HL-60/S4 (cell line): ENCODE measurements around the gene ITIH3.
"Not testable (repeated sequence)": the region's sequence is repeated elsewhere in the genome, so short reads cannot be mapped to it uniquely, and the experiment has no call there.

Experiments
- in situ Hi-C: fragments of 300-500 bp; cut with MboI; formaldehyde crosslinking; loops from 2 replicates; pipeline ENCODE4 v1.14.3; 2022; ENCODE audit warnings: low sequenced_read_pairs

Gene ITIH3, protein sequence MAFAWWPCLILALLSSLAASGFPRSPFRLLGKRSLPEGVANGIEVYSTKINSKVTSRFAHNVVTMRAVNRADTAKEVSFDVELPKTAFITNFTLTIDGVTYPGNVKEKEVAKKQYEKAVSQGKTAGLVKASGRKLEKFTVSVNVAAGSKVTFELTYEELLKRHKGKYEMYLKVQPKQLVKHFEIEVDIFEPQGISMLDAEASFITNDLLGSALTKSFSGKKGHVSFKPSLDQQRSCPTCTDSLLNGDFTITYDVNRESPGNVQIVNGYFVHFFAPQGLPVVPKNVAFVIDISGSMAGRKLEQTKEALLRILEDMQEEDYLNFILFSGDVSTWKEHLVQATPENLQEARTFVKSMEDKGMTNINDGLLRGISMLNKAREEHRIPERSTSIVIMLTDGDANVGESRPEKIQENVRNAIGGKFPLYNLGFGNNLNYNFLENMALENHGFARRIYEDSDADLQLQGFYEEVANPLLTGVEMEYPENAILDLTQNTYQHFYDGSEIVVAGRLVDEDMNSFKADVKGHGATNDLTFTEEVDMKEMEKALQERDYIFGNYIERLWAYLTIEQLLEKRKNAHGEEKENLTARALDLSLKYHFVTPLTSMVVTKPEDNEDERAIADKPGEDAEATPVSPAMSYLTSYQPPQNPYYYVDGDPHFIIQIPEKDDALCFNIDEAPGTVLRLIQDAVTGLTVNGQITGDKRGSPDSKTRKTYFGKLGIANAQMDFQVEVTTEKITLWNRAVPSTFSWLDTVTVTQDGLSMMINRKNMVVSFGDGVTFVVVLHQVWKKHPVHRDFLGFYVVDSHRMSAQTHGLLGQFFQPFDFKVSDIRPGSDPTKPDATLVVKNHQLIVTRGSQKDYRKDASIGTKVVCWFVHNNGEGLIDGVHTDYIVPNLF

DNA sequence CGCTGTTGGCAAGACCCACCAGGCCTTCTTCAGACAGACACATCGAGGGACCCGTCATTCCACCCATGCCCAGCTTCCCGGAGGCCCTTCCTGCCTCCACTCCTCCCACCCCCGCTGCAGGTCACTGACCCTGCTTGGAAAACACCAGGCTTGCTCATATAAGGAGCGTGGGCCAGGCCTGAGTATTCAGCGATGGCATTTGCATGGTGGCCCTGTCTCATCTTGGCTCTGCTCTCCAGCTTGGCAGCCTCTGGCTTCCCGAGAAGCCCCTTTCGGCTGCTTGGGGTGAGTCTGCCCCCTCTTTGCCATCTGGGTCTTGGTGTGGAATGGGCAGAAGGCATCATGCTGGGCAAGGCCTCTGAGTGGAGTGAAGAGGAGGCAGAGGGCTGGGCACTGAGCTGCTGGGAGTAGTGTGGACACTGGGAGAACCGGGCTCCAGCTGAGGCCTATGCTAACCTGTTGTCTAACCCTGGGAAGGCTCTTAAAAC is at the start of gene ITIH3:
ITIH3 (plus strand) TSS at position 185 of the 488 bp plus-strand sequence; CDS start at position 193, 8 bp downstream.
- in situ Hi-C loops, result no loop called here

DNA sequence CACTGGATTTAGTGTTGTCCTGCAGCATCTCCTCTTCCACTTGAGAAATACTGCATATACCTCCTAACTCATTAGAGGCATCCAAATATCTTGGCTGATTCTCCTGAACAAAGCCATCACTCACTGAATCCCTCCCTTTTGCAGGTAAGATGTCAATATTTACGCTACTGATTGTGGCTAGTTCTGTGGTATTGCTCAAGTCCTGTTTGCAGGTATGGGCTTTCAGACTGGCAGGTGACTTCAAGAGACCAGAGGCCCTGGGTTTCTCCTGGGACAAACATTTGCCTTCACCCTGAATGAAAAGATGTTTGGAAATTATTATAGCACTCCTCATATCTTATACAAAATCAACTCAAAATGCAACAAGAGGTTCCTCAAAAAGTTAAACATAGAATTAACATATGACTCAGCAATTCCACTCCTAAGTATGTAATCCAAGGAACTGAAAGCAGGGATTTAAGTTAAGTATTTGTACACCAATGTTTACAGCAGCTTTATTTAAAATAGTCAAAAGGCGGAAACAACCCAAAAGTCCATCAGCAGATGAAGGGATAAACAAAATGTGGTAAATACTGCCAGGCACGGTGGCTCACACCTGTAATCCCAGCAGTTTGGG is 42.4 kb upstream of the ITIH3 start:
- in situ Hi-C loops, result no loop called here

DNA sequence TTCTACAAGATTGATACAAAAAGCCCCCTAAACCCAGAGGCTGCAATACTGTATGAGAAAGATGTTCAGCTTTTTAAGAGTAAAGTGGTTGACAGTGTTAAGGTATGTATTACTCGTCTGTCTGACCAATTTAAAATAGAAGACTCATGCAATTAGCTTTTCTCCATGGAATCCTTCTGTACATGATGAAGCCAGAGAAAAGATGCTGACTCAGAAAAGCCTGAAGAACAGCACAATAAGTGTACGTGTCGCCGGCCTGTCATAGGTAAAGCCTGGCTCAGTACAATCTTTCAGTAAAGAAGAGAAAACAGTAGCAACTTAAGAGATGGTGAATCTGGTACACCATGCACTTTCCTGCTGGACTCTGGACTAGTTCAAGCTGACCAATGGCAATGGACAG is 40.2 kb upstream of the ITIH3 start:
- in situ Hi-C loops, result no loop called here

DNA sequence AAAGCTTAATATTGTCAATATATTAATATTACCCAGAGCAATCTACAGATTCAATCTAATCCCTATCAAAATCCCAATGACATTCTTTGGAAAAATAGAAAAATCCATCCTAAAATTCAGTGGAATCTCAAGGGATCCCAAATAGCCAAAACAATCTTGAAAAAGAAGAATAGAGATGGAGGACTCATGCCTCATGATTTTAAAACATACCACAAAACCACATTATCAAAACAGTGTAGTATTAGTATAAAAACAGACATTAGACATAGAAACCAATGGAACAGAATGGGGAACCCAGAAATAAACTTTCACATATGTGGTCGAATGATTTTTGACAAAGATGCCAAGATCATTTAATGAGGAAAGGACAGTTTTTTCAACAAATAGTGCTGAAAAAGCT is 38.5 kb upstream of the ITIH3 start:
- in situ Hi-C loops, result no loop called here

DNA sequence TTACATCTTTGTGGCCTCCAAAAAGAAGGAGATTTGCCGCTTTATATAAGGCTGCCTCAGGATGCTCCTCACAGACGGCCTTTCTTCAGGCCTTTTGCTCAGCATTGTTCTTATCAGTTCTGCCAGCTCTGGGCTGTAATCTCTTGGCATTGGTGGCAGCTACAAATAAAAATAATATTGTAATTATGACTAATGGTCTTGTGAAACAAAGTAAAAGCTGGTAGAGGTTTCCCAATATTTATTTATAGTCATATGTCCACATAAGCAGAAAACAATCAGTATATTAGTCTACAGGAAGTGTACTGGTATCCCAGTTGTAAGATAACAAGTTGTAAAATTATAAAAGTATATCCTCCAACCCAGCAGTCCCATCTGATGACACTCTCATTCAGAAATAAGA is 31.1 kb upstream of the ITIH3 start:
- in situ Hi-C loops, result no loop called here

DNA sequence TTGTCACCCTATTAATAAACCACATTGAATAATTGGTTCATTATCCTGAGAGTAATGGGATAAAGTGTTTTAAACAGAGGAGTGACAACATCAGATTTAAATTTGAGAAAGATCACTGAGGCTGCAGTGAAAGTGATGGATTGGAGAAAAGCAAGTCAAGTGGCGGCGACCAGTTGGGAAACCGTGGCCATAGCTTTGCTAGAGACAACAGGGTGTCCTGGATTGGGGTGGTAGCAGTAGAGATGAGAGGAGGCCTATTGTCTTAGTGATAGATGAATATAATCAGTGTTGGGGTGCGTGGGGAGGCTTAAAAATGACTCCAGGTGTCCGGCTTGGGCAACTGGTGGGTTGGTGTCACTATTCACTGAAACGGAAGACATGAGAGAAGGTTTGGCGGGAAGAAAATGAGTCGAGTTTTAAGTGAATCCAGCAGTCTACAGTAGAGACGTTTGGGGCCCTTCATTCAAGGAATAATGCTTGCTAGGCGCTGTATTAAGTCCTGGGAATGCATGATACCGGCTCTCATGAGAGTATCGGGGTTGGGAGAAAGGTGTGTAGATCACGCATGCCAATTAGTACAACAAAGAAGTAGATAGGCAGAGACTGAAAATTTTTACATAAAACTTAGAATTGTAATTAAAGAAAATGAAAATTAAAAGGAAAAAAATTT is 24.7 kb upstream of the ITIH3 start:
- in situ Hi-C loops, result no loop called here

DNA sequence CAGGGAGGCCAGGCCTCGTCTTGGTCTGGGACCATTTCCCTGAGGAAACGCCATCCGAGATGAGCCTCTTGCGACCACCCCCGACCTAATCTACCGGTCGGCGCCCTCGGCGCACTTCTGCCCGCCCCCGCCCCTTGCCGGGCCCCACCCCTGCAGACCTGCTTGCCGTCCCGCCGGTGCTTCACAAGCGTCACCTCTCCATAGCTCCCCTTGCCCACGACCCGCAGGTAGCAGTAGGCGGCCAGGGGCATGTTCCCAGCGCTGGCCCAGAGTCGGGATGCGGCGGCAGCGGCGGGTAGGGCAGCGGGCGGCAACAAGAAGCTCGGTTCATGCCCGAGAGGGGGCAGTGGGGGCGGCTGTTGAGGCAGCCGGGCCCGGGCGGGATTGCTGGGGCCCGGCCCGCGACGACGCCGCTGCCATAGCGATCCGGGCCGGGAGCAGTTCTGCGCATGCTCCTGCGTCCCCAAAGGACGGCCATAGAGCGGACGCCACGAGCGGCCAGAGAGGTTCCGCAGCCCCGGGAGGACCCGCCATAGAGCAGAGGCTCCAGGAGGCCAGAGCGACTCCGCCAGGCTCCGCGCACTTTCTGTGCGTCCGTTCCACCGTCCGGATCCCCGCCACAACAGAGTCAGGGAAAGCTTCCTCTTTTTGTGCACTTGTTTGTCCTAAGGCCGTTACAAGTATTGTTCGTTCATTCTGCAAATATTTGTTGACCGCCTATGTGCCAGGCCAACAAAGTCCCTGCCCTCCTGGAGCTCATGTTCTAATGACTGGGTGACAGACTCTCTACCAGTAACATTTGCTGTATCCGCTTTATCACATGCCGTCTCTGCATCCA is 23.9 kb upstream of the ITIH3 start, which contains the start of gene NEK4:
NEK4 (minus strand) TSS at position 445 of the 838 bp plus-strand sequence; CDS start at position 251, 194 bp downstream.
- in situ Hi-C loops, result no loop called here

DNA sequence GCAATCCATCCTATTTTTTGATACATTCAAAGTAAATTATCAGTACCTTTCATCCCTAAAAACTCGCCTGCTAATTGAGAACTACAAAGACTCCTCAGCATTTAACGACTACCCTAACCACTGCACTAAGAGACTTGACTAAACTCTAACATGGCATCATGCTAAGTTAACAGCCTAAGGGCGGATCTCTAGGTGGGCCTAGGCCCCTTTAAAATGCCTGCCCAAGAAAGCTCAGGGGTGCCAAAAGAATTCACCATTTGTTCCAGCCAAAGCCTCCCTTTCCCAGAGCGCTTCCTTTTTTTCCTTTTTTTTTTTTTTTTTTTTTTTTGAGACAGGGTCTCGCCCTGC is 23.3 kb upstream of the ITIH3 start:
- in situ Hi-C loops, result no loop called here

DNA sequence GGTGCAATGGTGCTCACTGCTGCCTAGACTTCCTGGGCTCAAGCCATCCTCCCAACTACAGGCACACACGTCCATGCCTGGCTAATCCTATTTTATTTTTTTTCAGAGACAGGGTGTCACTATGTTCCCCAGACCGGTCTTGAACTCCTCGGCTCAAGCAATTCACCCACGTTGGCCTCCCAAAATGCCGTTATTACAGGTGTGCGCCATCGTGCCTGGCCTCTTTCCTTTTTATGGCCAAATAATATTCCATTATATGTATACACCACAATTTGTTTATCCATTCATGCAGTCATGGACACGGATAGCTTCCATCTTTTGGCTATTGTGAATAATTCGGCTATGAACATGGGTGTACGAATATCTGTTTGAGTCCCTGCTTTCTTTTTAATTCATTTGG is 22.9 kb upstream of the ITIH3 start:
- in situ Hi-C loops, result no loop called here

DNA sequence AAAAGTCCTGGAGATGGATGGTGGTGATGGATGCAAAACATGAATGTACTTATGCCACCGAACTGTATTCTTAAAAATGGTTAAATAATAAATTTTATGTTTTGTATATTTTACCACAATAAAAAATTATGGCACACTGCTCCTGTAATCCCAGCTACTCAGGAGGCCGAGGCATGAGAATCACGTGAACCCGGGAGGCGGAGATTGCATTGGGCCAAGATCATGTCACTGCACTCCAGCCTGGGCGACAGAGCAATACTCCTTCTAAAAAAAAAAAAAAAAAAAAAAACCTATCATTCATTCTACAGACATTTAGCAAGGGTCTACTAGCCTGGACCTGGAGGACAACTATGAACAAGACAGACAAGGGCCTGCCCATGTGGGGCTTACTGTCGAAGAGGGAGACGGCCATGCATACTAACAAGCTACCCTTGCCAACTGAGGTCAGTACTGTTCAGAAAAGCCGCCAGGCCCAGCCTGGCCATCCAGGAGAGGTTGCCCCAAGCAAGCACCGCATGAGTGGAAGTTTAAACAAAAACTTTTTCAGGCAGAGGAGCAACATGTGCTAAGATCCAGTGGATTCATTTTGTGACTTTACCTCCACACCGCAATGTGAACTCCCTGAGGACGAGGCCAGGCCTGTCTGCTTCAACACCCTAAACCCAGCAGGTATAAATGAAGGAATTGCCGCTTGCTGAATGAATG is 21.1 kb upstream of the ITIH3 start:
- in situ Hi-C loops, result no loop called here

DNA sequence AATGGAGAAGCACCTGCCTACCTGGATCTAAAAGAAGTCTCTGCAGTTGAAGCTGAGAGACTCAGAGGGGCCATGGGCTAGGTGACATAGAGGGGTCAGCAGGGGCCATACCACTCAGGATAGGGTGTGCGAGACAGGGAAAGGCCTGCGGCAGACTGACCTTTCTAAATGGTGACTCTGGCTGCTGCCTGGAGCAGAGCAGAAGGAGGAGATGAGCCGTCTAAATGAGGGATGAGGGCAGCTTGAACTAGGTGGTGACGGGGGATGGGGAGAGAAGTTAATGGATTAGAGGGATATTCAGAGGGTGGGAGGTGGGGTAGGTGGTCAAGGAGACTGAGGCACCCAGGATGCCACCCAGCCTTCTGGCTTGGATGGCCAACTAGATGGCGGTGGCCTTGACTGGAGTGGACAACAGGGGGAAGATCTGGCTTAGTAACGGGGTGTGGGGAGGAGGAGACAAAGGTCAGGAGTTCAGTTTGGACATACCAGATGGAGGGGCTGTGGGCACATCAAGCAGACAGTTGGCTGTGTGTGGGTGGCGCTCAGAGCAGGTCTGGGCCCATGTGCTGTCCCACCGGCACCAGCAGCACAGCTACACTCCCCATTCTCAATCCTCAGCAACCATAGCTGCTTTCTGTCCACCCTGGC is 20.4 kb upstream of the ITIH3 start:
- in situ Hi-C loops, result no loop called here

DNA sequence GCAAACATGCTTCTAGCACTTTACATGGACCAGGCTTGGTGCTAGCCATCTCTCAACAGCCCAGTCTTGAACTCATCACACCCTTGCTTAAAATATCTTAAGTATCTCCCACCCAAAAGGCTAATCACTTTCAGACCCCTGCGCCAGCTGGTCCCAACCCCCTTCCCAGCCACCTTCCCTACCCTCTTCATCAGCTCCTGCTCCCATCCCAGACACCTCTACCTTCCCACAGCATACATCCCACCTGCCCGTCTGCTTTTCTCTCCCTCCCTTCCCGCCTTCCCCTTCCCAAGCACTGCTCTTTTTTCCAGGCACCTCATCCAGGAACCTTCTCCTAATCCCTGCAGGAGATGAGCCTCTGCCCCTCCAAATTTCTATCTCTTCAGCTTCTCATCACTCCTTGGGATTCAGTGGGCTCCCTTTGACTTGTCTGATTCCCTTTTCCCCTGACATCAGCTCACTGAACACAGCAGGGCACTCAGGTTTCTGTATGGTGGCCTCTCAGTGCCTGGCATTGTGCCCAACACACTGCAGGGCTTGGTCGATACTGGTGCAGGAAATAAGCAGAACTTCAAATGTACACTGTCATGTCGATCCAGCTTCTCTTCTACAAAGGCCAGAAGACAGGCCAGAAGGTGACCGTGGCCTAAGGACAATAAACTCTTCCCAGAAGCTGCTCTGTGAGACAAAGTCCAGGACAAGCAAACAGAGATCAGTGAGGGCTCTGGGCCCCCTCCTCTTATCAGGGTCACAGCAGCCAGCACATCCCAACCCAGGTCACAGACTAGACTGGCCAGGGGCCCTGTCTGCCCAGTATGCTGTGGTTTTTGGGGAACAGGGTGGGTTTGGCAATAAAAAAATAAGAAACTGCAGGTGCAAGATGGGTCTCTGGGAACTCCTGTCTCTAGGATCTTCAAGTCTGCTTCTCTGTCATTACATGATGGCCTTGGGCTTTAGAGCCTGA is 19.4 kb upstream of the ITIH3 start:
- in situ Hi-C loops, result no loop called here

DNA sequence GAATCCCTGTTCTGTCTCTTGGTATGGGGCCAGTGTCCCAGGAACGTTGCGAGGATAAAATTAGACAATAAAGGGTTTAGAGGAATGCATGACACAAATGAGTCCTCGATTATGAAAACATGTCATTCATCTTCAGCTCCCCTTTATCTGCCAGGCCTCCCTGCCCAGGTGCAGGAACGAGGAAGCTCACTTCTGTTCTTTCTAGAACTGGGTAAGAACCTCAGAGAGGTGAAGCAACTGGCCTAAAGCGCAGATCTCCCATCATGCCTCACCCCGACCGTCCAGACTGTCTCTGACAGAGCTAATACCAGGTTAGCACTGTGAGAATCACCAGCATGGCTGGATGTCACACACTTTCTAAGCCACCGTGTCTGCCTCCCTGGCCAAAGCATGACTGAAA is 18.7 kb upstream of the ITIH3 start:
- in situ Hi-C loops, result no loop called here

DNA sequence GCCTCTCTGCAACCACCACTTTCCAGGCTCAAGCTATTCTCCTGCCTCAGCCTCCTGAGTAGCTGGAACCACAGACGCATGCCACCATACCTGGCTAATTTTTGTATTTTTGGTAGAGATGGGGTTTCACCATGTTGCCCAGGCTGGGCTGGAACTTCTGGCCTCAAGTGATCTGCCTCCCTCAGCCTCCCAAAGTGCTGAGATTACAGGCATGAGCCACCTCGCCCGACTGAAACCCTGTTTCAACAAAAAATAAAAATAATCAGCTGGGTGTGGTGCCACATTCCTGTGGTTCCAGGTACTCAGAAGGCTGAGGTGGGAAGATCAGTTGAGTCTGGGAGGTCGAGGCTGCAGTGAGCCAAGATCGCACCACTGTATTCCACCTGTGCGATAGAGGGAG is 18.1 kb upstream of the ITIH3 start:
- in situ Hi-C loops, result not testable (repeated sequence)

DNA sequence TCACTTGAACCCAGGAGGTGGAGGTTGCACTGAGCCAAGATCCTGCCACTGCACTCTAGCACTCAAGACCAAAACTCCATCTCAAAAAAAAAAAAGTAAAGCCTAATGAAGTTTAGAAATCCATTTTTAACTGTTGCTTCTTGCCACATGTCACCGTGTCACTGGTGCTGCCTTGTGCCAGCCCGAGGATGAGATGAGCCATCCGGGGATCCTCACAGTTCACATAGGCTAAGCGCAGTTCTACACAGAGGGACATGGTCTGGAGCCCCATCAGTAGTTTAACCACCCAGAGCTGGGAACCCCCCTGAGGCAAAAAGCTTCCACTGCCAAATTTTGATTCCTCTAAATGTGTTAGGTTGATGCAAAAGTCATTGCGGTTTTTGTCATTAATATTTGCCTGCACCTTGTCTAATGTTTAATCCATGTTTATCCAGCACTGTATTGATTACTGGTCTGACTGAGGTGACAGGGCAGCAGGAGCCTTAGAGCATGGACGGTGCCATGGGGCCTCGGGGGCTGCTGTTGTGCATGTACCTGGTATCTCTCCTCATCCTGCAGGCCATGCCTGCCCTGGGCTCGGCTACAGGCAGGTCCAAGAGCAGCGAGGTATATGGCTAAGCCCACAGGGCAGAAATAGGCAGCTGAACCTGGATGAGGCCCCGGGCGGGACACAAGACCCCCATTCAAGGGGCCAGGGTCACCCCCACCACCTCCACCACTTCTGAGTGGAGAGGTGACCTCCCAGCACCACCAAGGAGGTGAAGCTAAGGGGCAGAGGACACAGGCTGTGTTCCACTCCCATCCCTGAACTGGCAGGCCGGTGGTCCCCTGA is 17.3 kb upstream of the ITIH3 start, which contains the start of gene ITIH1:
ITIH1 (plus strand) TSS at position 473 of the 832 bp plus-strand sequence; CDS start at position 490, 17 bp downstream.
- in situ Hi-C loops, result no loop called here

DNA sequence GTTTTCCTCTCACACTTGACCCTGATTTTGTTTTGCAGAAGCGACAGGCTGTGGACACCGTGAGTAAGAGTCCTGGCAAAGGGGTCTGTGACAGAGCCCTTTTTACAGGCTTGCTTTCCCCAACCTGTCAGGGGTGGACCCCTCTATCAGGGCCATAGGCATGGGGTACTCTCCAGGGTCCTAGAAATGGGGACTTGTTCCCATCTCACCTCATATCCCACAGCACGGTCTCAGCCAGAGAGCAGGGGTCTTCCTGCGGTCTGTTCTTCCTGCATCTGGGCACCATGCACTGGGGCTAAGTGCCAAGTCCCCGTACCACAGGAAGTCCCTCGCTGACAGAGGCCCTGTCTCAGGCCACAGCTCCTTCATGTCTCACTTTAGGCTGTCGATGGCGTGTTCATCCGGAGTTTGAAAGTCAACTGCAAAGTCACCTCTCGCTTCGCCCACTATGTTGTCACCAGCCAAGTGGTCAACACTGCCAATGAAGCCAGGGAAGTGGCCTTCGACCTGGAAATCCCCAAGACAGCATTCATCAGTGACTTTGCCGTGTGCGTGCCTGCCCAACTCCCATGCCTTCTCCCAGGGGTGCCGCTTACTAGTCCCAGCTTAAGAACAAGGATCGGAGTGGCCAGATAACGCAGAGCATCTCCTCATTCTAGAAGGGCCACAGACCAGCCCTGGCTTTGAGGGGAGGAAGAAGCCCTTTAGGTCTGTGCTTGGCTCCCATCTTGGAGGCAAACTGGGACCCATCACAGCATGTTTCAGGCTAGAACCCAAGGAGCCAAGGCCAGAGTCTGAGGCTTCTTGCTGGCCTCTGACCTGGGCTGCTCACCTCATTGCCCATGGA is 16.4 kb upstream of the ITIH3 start:
- in situ Hi-C loops, result no loop called here
